Measurements from ENCODE around the gene PACSIN2.

- TF ChIP-seq, protein P1, sequence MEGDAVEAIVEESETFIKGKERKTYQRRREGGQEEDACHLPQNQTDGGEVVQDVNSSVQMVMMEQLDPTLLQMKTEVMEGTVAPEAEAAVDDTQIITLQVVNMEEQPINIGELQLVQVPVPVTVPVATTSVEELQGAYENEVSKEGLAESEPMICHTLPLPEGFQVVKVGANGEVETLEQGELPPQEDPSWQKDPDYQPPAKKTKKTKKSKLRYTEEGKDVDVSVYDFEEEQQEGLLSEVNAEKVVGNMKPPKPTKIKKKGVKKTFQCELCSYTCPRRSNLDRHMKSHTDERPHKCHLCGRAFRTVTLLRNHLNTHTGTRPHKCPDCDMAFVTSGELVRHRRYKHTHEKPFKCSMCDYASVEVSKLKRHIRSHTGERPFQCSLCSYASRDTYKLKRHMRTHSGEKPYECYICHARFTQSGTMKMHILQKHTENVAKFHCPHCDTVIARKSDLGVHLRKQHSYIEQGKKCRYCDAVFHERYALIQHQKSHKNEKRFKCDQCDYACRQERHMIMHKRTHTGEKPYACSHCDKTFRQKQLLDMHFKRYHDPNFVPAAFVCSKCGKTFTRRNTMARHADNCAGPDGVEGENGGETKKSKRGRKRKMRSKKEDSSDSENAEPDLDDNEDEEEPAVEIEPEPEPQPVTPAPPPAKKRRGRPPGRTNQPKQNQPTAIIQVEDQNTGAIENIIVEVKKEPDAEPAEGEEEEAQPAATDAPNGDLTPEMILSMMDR (IDR thresholded peaks at IDR 0.05; ENCODE audit: low read depth, low read length, poor library complexity, severe bottlenecking) = no peak
- no peak for TF ChIP-seq EZH2phosphoT487 (IDR thresholded peaks at IDR 0.05; ENCODE audit: borderline replicate concordance, low read length)
These were observed 132.8 kb downstream of the PACSIN2 start for GRCh38 chr22:42881982-42882656.

Data from DOHH2 (cell line).